Activated B cell treated with CpG ODN at 0.5 μM for 24 hours (primary cell): ENCODE data around the gene PRKCG. TPM values are rescaled to one million over a fixed set of nuclear protein-coding genes. Genes with fewer than 3 reads are reported as not detected.

Experiments
- ATAC-seq: fragments of 200-7000 bp; cut with Tn5 transposase; one replicate; pipeline ENCODE4 v1.10.0; 2021; ENCODE audit warnings: low read depth, mild to moderate bottlenecking, moderate library complexity
- CTCF ChIA-PET: fragments of 350-600 bp; sonication (Branson Sonifier 250); formaldehyde crosslinking; loops from one replicate; lab custom pipeline; 2021; ENCODE audit warnings: antibody characterized with exemption; lab: Charles Lee
- POLR2A ChIA-PET: fragments of 350-600 bp; sonication (Branson Sonifier 250); formaldehyde crosslinking; loops from one replicate; lab custom pipeline; 2021; ENCODE audit warnings: antibody characterized with exemption; lab: Charles Lee
- DNase-seq: peaks from one replicate; pipeline ENCODE4 v3.0.0; 2022
- H3K27ac Mint-ChIP-seq: one replicate; pipeline ENCODE4 v1.8.0; 2020; ENCODE audit warnings: mixed read lengths
- H3K27me3 Mint-ChIP-seq: one replicate; pipeline ENCODE4 v1.8.0; 2021; ENCODE audit warnings: mixed read lengths
- H3K36me3 Mint-ChIP-seq: one replicate; pipeline ENCODE4 v1.8.0; 2021; ENCODE audit warnings: low read depth, mixed read lengths
- H3K4me1 Mint-ChIP-seq: one replicate; pipeline ENCODE4 v1.8.0; 2021; ENCODE audit warnings: mixed read lengths
- H3K4me3 Mint-ChIP-seq: one replicate; pipeline ENCODE4 v1.8.0; 2020; ENCODE audit warnings: mild to moderate bottlenecking, mixed read lengths
- H3K9me3 Mint-ChIP-seq: one replicate; pipeline ENCODE4 v1.8.0; 2020; ENCODE audit warnings: mixed read lengths
- intact Hi-C: fragments of 100-400 bp; cut with micrococcal nuclease; formaldehyde crosslinking; loops from one replicate; pipeline ENCODE4 v1.15.1; 2024
- total RNA-seq: library from RNA; stranded (reverse); gene quantifications from 2 replicates; pipeline ENCODE4 v1.2.3, GENCODE V29; 2022
- TF ChIP-seq, protein P1 (sequence below): fragments of 200-600 bp; IDR thresholded peaks from one replicate; pipeline ENCODE4 v1.8.0; 2022; ENCODE audit warnings: antibody characterized with exemption, mild to moderate bottlenecking

PRKCG gene
- total RNA-seq, 1 donor from 2014 or later, result not detected

DNA sequence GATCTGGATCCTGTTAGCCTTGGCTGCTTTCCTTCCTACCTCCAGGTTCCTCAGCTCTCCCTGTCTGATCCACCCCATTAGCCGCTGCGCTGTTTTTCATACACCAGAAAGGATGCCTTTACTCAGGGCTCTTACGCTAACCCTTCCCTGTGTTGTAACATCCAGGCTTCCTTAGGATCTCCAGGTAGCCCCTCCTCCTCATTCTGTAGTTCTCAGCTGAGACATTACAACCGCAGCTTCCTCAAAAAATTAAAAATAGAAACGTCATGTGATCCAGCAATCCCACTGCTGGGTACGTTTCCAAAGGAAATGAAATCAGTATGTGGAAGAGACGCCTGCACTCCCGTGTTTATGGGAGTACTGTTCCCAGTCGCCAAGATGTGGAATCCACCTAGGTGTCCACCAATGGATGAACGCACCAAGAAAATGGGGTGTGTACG is 32.7 kb upstream of the PRKCG start:
- POLR2A ChIA-PET, result no interaction called here
- ATAC-seq, result no peak
- Mint-ChIP-seq H3K36me3 (no peaks in the 10 kb centered on the region), H3K27me3 (peaks cover 26% of the 10 kb centered on the region), H3K27ac (no peak overlapping the region), H3K9me3 (peaks cover 1% of the 10 kb centered on the region), H3K4me1 (peaks cover 12% of the 10 kb centered on the region), H3K4me3 (no peak overlapping the region)
- DNase-seq, result no peak
- TF ChIP-seq, protein P1, sequence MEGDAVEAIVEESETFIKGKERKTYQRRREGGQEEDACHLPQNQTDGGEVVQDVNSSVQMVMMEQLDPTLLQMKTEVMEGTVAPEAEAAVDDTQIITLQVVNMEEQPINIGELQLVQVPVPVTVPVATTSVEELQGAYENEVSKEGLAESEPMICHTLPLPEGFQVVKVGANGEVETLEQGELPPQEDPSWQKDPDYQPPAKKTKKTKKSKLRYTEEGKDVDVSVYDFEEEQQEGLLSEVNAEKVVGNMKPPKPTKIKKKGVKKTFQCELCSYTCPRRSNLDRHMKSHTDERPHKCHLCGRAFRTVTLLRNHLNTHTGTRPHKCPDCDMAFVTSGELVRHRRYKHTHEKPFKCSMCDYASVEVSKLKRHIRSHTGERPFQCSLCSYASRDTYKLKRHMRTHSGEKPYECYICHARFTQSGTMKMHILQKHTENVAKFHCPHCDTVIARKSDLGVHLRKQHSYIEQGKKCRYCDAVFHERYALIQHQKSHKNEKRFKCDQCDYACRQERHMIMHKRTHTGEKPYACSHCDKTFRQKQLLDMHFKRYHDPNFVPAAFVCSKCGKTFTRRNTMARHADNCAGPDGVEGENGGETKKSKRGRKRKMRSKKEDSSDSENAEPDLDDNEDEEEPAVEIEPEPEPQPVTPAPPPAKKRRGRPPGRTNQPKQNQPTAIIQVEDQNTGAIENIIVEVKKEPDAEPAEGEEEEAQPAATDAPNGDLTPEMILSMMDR, result no peak
- intact Hi-C loops, result no loop called here
- CTCF ChIA-PET, result no interaction called here

DNA sequence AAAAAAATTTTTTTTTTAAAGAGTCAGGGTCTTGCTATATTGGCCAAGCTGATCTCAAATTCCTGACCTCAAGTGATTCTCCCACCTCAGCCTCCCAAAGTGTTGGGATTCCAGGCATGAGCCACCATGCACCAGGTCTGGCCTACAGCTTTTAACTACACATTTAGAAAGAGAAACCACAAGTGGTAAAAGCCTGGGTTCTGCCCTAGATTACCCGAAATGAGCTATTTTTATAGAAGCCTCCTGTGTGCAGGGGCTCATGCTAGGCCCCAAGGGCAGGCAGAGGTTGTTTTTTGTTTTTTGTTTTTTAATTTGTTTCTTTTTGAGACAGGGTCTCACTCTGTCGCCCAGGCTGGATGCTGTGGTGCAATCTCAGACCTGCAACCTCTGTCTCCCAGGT is 28.3 kb upstream of the PRKCG start:
- H3K9me3 Mint-ChIP-seq, result no peaks in the 10 kb centered on the region
- H3K27me3 Mint-ChIP-seq, result peaks cover 23% of the 10 kb centered on the region
- TF ChIP-seq, protein P1, result no peak
- no peaks in the 10 kb centered on the region for H3K36me3 Mint-ChIP-seq
- no peak overlapping the region for H3K4me3 Mint-ChIP-seq
- CTCF ChIA-PET, result interaction anchor here (2.2 kb wide), 1 partner anchor 170 kb away, joined by 9 read pairs; no protein-coding TSS in a partner anchor
- intact Hi-C loops, result loop anchor here (2.0 kb wide), 1 partner anchor 13 kb away; the partner anchor contains the start of gene MYADM
- ATAC-seq (no peak), DNase-seq (no peak)
- no peak overlapping the region for H3K27ac Mint-ChIP-seq
- peaks cover 13% of the 10 kb centered on the region for H3K4me1 Mint-ChIP-seq
- POLR2A ChIA-PET, result interaction anchor here (0.7 kb wide), 1 partner anchor 23 kb away, joined by 10 read pairs; no protein-coding TSS in a partner anchor

DNA sequence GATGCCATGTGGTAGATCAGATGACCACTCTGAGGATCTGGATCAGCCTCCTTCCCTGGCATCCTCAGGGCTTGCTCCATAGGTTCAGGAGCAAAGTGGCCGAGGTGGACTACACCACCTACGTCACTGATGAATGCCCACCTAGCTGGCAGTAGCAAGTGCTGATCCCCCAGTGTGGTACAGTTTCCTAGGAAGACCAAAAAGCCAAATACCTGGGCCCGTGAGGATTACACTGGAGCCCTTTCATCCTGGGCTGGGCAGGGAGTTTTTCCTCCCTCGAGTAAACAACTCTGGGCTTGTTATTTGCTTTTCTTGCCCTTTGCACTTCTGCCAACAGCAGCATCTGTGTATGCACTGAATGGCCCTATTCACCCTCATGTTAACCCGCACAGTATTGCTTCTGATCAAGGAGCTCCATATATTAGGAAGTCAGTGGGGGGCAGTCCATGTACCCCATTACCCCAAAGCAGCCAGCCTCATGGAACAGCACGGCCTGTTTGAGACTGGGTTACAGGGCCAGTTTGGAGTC is 17.6 kb upstream of the PRKCG start:
- ChIA-PET CTCF (no interaction called here), POLR2A (interaction anchor here (0.6 kb wide), 1 partner anchor 168 kb away, joined by 6 read pairs; no protein-coding TSS in a partner anchor)
- ATAC-seq, result no peak
- H3K4me1 Mint-ChIP-seq, result peaks cover 26% of the 10 kb centered on the region
- H3K4me3 Mint-ChIP-seq, result no peak overlapping the region
- TF ChIP-seq, protein P1, result no peak
- no peaks in the 10 kb centered on the region for H3K27me3 Mint-ChIP-seq
- H3K36me3 Mint-ChIP-seq, result no peaks in the 10 kb centered on the region
- H3K9me3 Mint-ChIP-seq, result no peaks in the 10 kb centered on the region
- DNase-seq, result no peak
- H3K27ac Mint-ChIP-seq, result no peak overlapping the region
- intact Hi-C loops, result no loop called here

DNA sequence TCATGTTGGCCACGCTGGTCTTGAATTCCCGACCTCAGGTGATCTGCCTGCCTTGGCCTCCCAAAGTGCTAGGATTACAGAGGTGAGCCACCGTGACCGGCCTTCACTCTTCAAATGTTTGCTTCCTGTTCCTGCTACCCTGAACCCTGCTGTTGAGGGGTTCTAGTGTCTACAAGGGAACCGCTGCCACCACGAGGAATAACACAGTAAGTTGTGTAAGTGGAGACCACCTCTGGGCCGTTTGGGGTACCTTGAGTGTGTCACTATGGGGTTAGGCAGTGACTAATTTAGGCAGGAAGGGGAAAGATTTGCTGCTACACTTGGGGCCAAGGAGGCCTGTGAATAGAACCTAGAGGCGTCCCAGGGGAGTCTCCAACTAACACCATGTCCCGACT is 16.5 kb upstream of the PRKCG start:
- Mint-ChIP-seq H3K4me3 (peak overlapping the region; percentile 68), H3K27me3 (no peaks in the 10 kb centered on the region), H3K36me3 (no peaks in the 10 kb centered on the region), H3K4me1 (peaks cover 32% of the 10 kb centered on the region), H3K9me3 (no peaks in the 10 kb centered on the region), H3K27ac (no peak overlapping the region)
- intact Hi-C loops, result loop anchor here (5.0 kb wide), 4 partner anchors 237 to 1787 kb away; partner anchors contain the start of genes LENG8, NDUFA3, OSCAR and PRPF31
- TF ChIP-seq, protein P1, result no peak
- POLR2A ChIA-PET, result interaction anchor here (0.6 to 0.7 kb wide), 2 partner anchors 453 to 598 kb away, joined by 4 read pairs; partner anchors contain the start of gene LENG9
- DNase-seq (no peak), ATAC-seq (no peak)
- CTCF ChIA-PET, result interaction anchor here (1.2 kb wide), 1 partner anchor 17 kb away, joined by 3 read pairs; the partner anchor contains the start of gene PRKCG
